H1 (cell line): ENCODE results near the gene TRAF3. TPM values are rescaled to one million over a fixed set of nuclear protein-coding genes. Genes with fewer than 3 reads are reported as not detected.

Experiments used
- CTCF ChIA-PET: fragments of 300-600 bp; sonication (Branson Sonifier 250); formaldehyde crosslinking; loops from one replicate; lab custom pipeline; 2021; ENCODE audit not compliant: partially characterized antibody; lab: Charles Lee
- POLR2A ChIA-PET: fragments of 300-600 bp; sonication (Branson Sonifier 250); formaldehyde crosslinking; loops from one replicate; lab custom pipeline; 2021; ENCODE audit warnings: inconsistent platforms; ENCODE audit not compliant: partially characterized antibody; lab: Charles Lee
- DNase-seq, 2 experiments: peaks; one replicate each; pipeline versions ENCODE4 v3.0.0 to v3.0.0-alpha.2; 2010 to 2022; ENCODE audit warnings: low spot score in 2 of 2, low read depth in 1 of 2, mixed read lengths in 1 of 2
- FAIRE-seq: peaks from 2 replicates; lab custom pipeline; 2011; peaks lifted over from hg19 to GRCh38; lab: Jason Lieb, UNC
- H2AFZ ChIP-seq: 2 replicates; pipeline ENCODE4 v1.8.1; 2012; ENCODE audit warnings: low read length, inconsistent platforms
- H2AK5ac ChIP-seq: 2 replicates; pipeline ENCODE4 v1.6.1; 2013; ENCODE audit warnings: low read depth, low read length
- H2BK120ac ChIP-seq: replicated peaks from 2 replicates; pipeline ENCODE3; 2013; ENCODE audit warnings: low read depth, low read length, inconsistent platforms
- H2BK12ac ChIP-seq: 2 replicates; pipeline ENCODE4 v1.6.1; 2013; ENCODE audit warnings: low read depth, low read length
- H2BK15ac ChIP-seq: 2 replicates; pipeline ENCODE4 v1.6.1; 2013; ENCODE audit warnings: low read length
- H2BK20ac ChIP-seq: 2 replicates; pipeline ENCODE4 v1.6.1; 2013; ENCODE audit warnings: low read length
- H2BK5ac ChIP-seq: 2 replicates; pipeline ENCODE4 v1.6.1; 2013; ENCODE audit warnings: low read depth, low read length
- H3K14ac ChIP-seq: 2 replicates; pipeline ENCODE4 v1.6.1; 2013; ENCODE audit warnings: inconsistent platforms; ENCODE audit not compliant: insufficient read length
- H3K18ac ChIP-seq: 2 replicates; pipeline ENCODE4 v1.6.1; 2013; ENCODE audit warnings: low read length; ENCODE audit errors: extremely low read depth
- H3K23ac ChIP-seq: 2 replicates; pipeline ENCODE4 v1.6.1; 2013; ENCODE audit warnings: inconsistent platforms; ENCODE audit not compliant: insufficient read length
- H3K23me2 ChIP-seq: 2 replicates; pipeline ENCODE4 v1.6.1; 2013; ENCODE audit warnings: low read depth, low read length
- H3K27ac ChIP-seq: 2 replicates; pipeline ENCODE4 v1.6.1; 2011; ENCODE audit warnings: low read depth, low read length, inconsistent platforms
- H3K27me3 ChIP-seq, 4 experiments: replicated peaks in 1 of 4; 1 replicate in 1 of 4; 2 replicates in 3 of 4; pipeline versions ENCODE4 v1.6.1 to v1.8.1; 2011 to 2013; ENCODE audit warnings: low read length in 3 of 4, mild to moderate bottlenecking in 3 of 4, inconsistent platforms in 2 of 4, mixed read lengths in 2 of 4, moderate library complexity in 1 of 4; ENCODE audit not compliant: control insufficient read depth in 3 of 4, insufficient read depth in 3 of 4; ENCODE audit errors: extremely low read depth in 1 of 4
- H3K36me3 ChIP-seq, 4 experiments: 2 replicates each; pipeline versions ENCODE4 v1.6.1 to v1.8.1; 2011 to 2013; ENCODE audit warnings: mild to moderate bottlenecking in 4 of 4, low read length in 3 of 4, moderate library complexity in 2 of 4, control low read depth in 1 of 4, inconsistent platforms in 1 of 4; ENCODE audit not compliant: insufficient read depth in 4 of 4, control insufficient read depth in 2 of 4
- H3K4ac ChIP-seq: replicated peaks from 2 replicates; pipeline ENCODE3; 2013; ENCODE audit warnings: low read length, low read depth, mixed read lengths, inconsistent platforms; ENCODE audit not compliant: insufficient read length
- H3K4me1 ChIP-seq, 4 experiments: replicated peaks in 1 of 4; 1 replicate in 1 of 4; 2 replicates in 3 of 4; pipeline versions ENCODE4 v1.6.1 to v1.8.1; 2011 to 2013; ENCODE audit warnings: low read length in 3 of 4, inconsistent platforms in 2 of 4, mixed read lengths in 1 of 4; ENCODE audit not compliant: insufficient read depth in 4 of 4, control insufficient read depth in 3 of 4
- H3K4me2 ChIP-seq, 2 experiments: 2 replicates each; pipeline versions ENCODE4 v1.6.1 to v1.8.1; 2011 to 2013; ENCODE audit warnings: low read depth in 2 of 2, low read length in 2 of 2, control low read depth in 1 of 2, inconsistent platforms in 1 of 2, mild to moderate bottlenecking in 1 of 2; ENCODE audit not compliant: insufficient read depth in 1 of 2
- H3K4me3 ChIP-seq, 4 experiments: fragments of 200-600, 300-600 bp in 1 of 4; sonication (generic), shearing (Covaris generic), sonication (Bioruptor Twin) in 1 of 4; 2 replicates each; pipeline versions ENCODE4 v1.5.1 to v1.8.1; 2011 to 2016; ENCODE audit warnings: low read length in 4 of 4, low read depth in 3 of 4, control low read depth in 2 of 4, inconsistent platforms in 2 of 4, mild to moderate bottlenecking in 2 of 4, mixed read lengths in 1 of 4, moderate library complexity in 1 of 4; ENCODE audit not compliant: insufficient read depth in 2 of 4; ENCODE audit errors: extremely low read depth in 1 of 4
- H3K56ac ChIP-seq: replicated peaks from 2 replicates; pipeline ENCODE3; 2013; ENCODE audit warnings: low read depth, mild to moderate bottlenecking, mixed read lengths, low read length, inconsistent platforms; ENCODE audit not compliant: insufficient read length
- H3K79me1 ChIP-seq: 2 replicates; pipeline ENCODE4 v1.6.1; 2013; ENCODE audit warnings: low read depth, low read length, control low read depth
- H3K79me2 ChIP-seq, 2 experiments: 2 replicates each; pipeline versions ENCODE4 v1.6.1 to v1.8.1; 2012 to 2013; ENCODE audit warnings: low read length in 2 of 2, mild to moderate bottlenecking in 2 of 2, inconsistent platforms in 1 of 2; ENCODE audit not compliant: insufficient read depth in 2 of 2, control insufficient read depth in 1 of 2
- H3K9ac ChIP-seq, 4 experiments: replicated peaks in 1 of 4; 1 replicate in 1 of 4; 2 replicates in 3 of 4; pipeline versions ENCODE4 v1.6.1 to v1.8.1; 2011 to 2013; ENCODE audit warnings: low read depth in 3 of 4, low read length in 3 of 4, control low read depth in 2 of 4, mild to moderate bottlenecking in 2 of 4, moderate library complexity in 2 of 4, inconsistent platforms in 1 of 4; ENCODE audit errors: extremely low read depth in 1 of 4
- H3K9me3 ChIP-seq, 2 experiments: 2 replicates each; pipeline versions ENCODE4 v1.6.1 to v1.8.1; 2012 to 2013; ENCODE audit warnings: mild to moderate bottlenecking in 2 of 2, moderate library complexity in 2 of 2, control low read depth in 1 of 2, inconsistent platforms in 1 of 2, low read depth in 1 of 2, low read length in 1 of 2, mixed read lengths in 1 of 2; ENCODE audit not compliant: insufficient read depth in 2 of 2
- H4K20me1 ChIP-seq, 2 experiments: replicated peaks in 1 of 2; 2 replicates each; pipeline versions ENCODE3 to v1.8.1; 2011 to 2013; ENCODE audit warnings: inconsistent platforms in 2 of 2, low read length in 2 of 2, mild to moderate bottlenecking in 1 of 2; ENCODE audit not compliant: insufficient read depth in 2 of 2, control insufficient read depth in 1 of 2
- H4K5ac ChIP-seq: 2 replicates; pipeline ENCODE4 v1.6.1; 2013; ENCODE audit warnings: low read length, low read depth, mixed read lengths, inconsistent platforms; ENCODE audit not compliant: insufficient read length
- H4K8ac ChIP-seq: 2 replicates; pipeline ENCODE4 v1.8.0; 2013; ENCODE audit warnings: mild to moderate bottlenecking, moderate library complexity, low read length, inconsistent platforms; ENCODE audit not compliant: insufficient read depth; ENCODE audit errors: extremely low read depth
- H4K91ac ChIP-seq: replicated peaks from 2 replicates; pipeline ENCODE3; 2013; ENCODE audit warnings: low read length, mixed read lengths, inconsistent platforms; ENCODE audit not compliant: insufficient read length
- CBX5 ChIP-seq: fragments of 300-800, 300-1000 bp; sonication (generic); IDR thresholded peaks from 2 replicates; pipeline ENCODE4 v1.7.1; 2016; ENCODE audit warnings: antibody characterized with exemption, low read length, low read depth
- WGBS, 2 experiments: shearing (Covaris generic) in 1 of 2; methylation state at CpG; one replicate each; pipeline versions ENCODE4 v1.1.6 to v1.1.7; 2013 to 2015; ENCODE audit warnings: low lambda C conversion rate in 2 of 2, mixed read lengths in 2 of 2, inconsistent platforms in 1 of 2, low coverage in 1 of 2, missing lambda C conversion rate in 1 of 2; ENCODE audit not compliant: insufficient replicate concordance in 2 of 2, insufficient coverage in 1 of 2, insufficient read length in 1 of 2; ENCODE audit errors: extremely low coverage in 1 of 2, missing lambda C conversion rate in 1 of 2; 5-methylcytosine and 5-hydroxymethylcytosine counted together
- polyA plus RNA-seq, 7 experiments: library from polyadenylated mRNA; depleted of rRNA in 3 of 7; stranded (reverse) in 5 of 7; unstranded in 2 of 7; fragments of >200 nt in 5 of 7; fragments of 200-250 nt in 2 of 7; gene quantifications; 1 replicate in 5 of 7; 2 replicates in 1 of 7; 4 replicates in 1 of 7; pipeline versions ENCODE4 v1.2.1 to v1.2.3, GENCODE V29; 2011 to 2013; ENCODE audit warnings: missing spikeins in 2 of 7, mixed read lengths in 2 of 7
- total RNA-seq: library from RNA; stranded (reverse); fragmentation: NEBNext Ultra II Directional; extraction: Animal tissue kit (Norgen Biotek cat#: 25700); gene quantifications from 2 replicates; pipeline ENCODE4 v1.2.1, GENCODE V29; 2021
- TF ChIP-seq, protein P1 (sequence below): IDR thresholded peaks from 2 replicates; pipeline ENCODE4 v1.6.1; 2011; ENCODE audit warnings: low read length, improper control_type of control experiment

Gene TRAF3
- total and polyA plus RNA-seq, 2 of the 8 experiments (the other 6 are each of a cell fraction or from before 2014, with no cell fraction given) = 5.8 to 12.1 TPM

DNA sequence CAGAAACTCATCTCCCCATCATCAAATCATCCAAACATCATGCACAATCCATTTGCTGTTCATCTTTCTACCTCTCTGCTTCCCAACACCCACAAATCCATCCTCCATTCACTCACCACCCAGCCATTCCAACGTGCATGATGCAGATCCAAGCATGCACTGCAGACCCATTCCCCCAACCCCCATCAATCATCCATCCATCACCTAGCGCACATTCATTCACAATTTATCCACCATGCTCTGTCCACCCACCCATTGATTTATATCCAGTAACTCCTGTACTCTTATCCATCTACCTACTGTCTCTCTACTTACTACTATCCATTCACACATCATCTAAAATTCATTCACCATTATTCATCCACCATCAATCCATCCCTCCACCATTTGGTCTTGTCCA lies 141.2 kb downstream of the TRAF3 start:
- peaks cover 0 to 3% (median under 1%) of the 10 kb centered on the region in 4 experiments; a peak in 5 of 7 replicates for H3K4me1 ChIP-seq
- no peak overlapping the region for H3K14ac ChIP-seq
- ChIA-PET POLR2A (no interaction called here), CTCF (interaction anchor here (0.6 to 2.9 kb wide), 10 partner anchors 12 to 798 kb away, joined by 3 to 18 read pairs (median 4); no protein-coding TSS in a partner anchor)
- no peak overlapping the region for H4K5ac ChIP-seq
- H3K36me3 ChIP-seq = no peaks in the 10 kb centered on the region
- H4K8ac ChIP-seq = no peak overlapping the region
- peak overlapping the region; percentile 79 for H3K56ac ChIP-seq
- H3K4me2 ChIP-seq = no peak overlapping the region
- 0 out of 2 replicates have a peak overlapping the region, but pooled peaks have one; percentile 55 for H2BK5ac ChIP-seq
- 72 to 100% methylated on average over 1 to 2 of the region's 2 CpGs for WGBS, 2 experiments
- H2BK120ac ChIP-seq = no peak overlapping the region
- FAIRE-seq (no peak), DNase-seq (no peak)
- no peak overlapping the region for H2BK20ac ChIP-seq
- peaks cover 8 to 18% (median 16%) of the 10 kb centered on the region in 4 experiments; a peak in 6 of 7 replicates for H3K27me3 ChIP-seq
- no peak overlapping the region for H2AK5ac ChIP-seq
- no peak overlapping the region for H3K27ac ChIP-seq
- peak overlapping the region; percentile 53; the same call in 1 of the 2 replicates for H2BK15ac ChIP-seq
- peaks cover 0 to 13% of the 10 kb centered on the region in 2 experiments for H4K20me1 ChIP-seq
- peak overlapping the region; percentile 38 for H4K91ac ChIP-seq
- H3K4ac ChIP-seq = no peak overlapping the region
- H3K79me1 ChIP-seq = no peaks in the 10 kb centered on the region
- H3K4me3 ChIP-seq = no peak overlapping the region
- peak overlapping the region; percentile 75; the same call in 1 of the 2 replicates for H2BK12ac ChIP-seq
- H3K9ac ChIP-seq = no peak overlapping the region
- no peak overlapping the region for H2AFZ ChIP-seq
- no peaks in the 10 kb centered on the region for H3K79me2 ChIP-seq
- TF ChIP-seq, protein P1, sequence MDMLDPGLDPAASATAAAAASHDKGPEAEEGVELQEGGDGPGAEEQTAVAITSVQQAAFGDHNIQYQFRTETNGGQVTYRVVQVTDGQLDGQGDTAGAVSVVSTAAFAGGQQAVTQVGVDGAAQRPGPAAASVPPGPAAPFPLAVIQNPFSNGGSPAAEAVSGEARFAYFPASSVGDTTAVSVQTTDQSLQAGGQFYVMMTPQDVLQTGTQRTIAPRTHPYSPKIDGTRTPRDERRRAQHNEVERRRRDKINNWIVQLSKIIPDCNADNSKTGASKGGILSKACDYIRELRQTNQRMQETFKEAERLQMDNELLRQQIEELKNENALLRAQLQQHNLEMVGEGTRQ = no peak
- TF ChIP-seq CBX5 = no peak
- H3K23ac ChIP-seq = no peak overlapping the region
- H3K23me2 ChIP-seq = peaks cover 35% of the 10 kb centered on the region; the same call in 1 of the 2 replicates
- H3K9me3 ChIP-seq = no peaks in the 10 kb centered on the region; a peak in 1 of 4 replicates
- no peak overlapping the region for H3K18ac ChIP-seq
